Hepatocyte (in vitro differentiated cells): ENCODE data around the gene SBK2.

Source experiments
- CTCF ChIP-seq: fragments of 200-600 bp; sonication (generic); IDR thresholded peaks from 2 replicates; pipeline ENCODE4 v1.5.1; 2016; ENCODE audit warnings: antibody characterized with exemption, mild to moderate bottlenecking; ENCODE audit not compliant: poor library complexity
- EZH2 ChIP-seq: fragments of 200-600 bp; sonication (generic); IDR thresholded peaks from 2 replicates; pipeline ENCODE4 v1.6.1; 2016; ENCODE audit warnings: antibody characterized with exemption, mild to moderate bottlenecking, borderline replicate concordance

- TF ChIP-seq CTCF (no peak), EZH2 (no peak)
These were observed 17.4 kb upstream of the SBK2 start for GRCh38 chr19:55554302-55554701.
